UCSD-AML1 (cell line): ENCODE data around the gene FBXO24.

Source experiments
- DNase-seq: peaks from one replicate; lab custom pipeline; 2025; ENCODE audit not compliant: unreplicated experiment; lab: John Stamatoyannopoulos, UW

FBXO24 gene

GRCh38 chr7:100614308-100614861, 28.3 kb downstream of the FBXO24 start:
- no peak for DNase-seq

GRCh38 chr7:100620239-100620638, 34.1 kb downstream of the FBXO24 start:
- DNase-seq: no peak

GRCh38 chr7:100620804-100621203, 34.7 kb downstream of the FBXO24 start:
- no peak for DNase-seq

GRCh38 chr7:100621554-100621953, 35.4 kb downstream of the FBXO24 start:
- no peak for DNase-seq

- no peak for DNase-seq
These were observed 38.1 kb downstream of the FBXO24 start for GRCh38 chr7:100623951-100624824.

GRCh38 chr7:100626055-100626454, 39.9 kb downstream of the FBXO24 start:
- DNase-seq: no peak

- DNase-seq: peak; percentile 54
These were observed 40.6 kb downstream of the FBXO24 start for GRCh38 chr7:100626530-100627237.

- no peak for DNase-seq
These were observed 41.1 kb downstream of the FBXO24 start for GRCh38 chr7:100627238-100627549.

GRCh38 chr7:100629117-100629716, 43.1 kb downstream of the FBXO24 start:
- peak; percentile 44 for DNase-seq

- DNase-seq: no peak
These were observed 43.9 kb downstream of the FBXO24 start for GRCh38 chr7:100630066-100630465.

- DNase-seq: peak; percentile 52
These were observed 47.0 kb downstream of the FBXO24 start for GRCh38 chr7:100632951-100633717.

- no peak for DNase-seq
These were observed 53.9 kb downstream of the FBXO24 start for GRCh38 chr7:100639995-100640516.

- no peak for DNase-seq
These were observed 54.7 kb downstream of the FBXO24 start for GRCh38 chr7:100640517-100641440.

GRCh38 chr7:100641463-100641859, 55.3 kb downstream of the FBXO24 start, which contains the start of gene TFR2:
TFR2 (minus strand) TSS chr7:100641552; CDS start chr7:100641509, 43 bp downstream.
- DNase-seq: no peak

- no peak for DNase-seq
These were observed 55.9 kb downstream of the FBXO24 start for GRCh38 chr7:100641860-100642533.

- DNase-seq: no peak
These were observed 56.4 kb downstream of the FBXO24 start for GRCh38 chr7:100642534-100642907.

- DNase-seq: no peak
These were observed 63.9 kb downstream of the FBXO24 start for GRCh38 chr7:100649826-100650565.
